ENCODE results near the gene ABCA13. TPM values are rescaled to one million over a fixed set of nuclear protein-coding genes. Genes with fewer than 3 reads are reported as not detected.

The ABCA13 gene
- total RNA-seq, 1 experiment from 2014 or later: 0.08 TPM

- no peak for DNase-seq (ENCODE audit: low spot score)
Observed at GRCh38 chr7:48511080-48511479, 339.8 kb downstream of the ABCA13 start.

DNA sequence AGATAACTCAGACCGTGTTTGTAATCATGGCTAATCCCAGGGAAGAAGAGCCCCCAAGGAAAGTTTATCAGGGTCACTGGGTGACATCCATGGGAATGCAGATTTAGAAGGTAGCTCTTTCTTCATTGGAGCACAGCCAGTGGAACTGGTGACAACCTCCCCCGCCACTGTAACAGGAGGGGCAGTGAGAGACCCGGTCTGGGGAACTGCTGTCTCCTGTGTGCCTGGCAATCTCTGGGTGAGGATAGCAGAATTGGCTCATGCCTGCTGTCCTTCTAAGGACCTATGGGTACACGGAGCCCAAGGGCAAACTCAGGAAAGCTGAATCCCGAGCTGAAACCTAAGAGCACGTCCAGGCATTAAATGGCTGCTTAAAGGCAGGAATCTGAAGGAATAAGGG, 341.6 kb downstream of the ABCA13 start:
- DNase-seq (ENCODE audit: low spot score): no peak

- no peak for DNase-seq (ENCODE audit: low spot score)
Observed at GRCh38 chr7:48515171-48515570, 343.9 kb downstream of the ABCA13 start.

DNA sequence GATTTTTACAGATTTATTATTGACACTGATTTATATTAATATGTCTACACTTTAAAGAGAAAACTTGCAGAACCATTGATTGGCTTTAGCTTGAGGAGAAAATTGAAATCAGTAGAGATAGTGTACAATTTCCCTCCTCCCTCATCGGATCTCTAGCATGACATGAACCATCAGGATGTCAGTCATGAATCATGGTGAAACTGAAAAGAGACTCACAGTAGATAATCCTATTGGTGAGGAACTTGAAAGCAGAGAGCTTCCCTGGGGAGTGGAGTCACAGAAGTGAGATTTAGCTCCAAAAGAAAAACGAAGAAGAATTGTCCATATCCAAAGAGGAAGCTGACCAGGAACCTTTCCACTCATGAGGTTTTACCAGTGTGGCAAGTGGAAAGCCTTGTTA, 346.8 kb downstream of the ABCA13 start:
- DNase-seq (ENCODE audit: low spot score): no peak

DNA sequence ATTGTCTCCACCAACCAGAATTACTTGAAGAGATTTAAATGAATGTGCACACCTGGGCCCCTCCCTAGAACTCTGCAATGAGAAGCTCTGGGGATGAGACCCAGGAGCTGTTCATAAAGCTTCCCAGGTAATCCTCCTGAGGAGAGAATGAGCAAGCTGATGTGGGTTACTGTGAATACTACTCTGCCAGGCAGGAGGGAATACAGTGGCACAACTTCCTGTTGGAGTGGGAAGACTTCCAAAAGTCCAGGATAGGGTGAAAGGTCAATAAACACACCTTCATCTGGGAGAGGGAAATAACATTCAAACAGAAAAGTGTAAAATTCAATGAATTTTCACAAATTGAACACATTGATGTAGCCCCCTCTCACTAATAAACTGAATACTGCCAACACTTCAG, 351.4 kb downstream of the ABCA13 start:
- DNase-seq (ENCODE audit: low spot score): no peak

DNA sequence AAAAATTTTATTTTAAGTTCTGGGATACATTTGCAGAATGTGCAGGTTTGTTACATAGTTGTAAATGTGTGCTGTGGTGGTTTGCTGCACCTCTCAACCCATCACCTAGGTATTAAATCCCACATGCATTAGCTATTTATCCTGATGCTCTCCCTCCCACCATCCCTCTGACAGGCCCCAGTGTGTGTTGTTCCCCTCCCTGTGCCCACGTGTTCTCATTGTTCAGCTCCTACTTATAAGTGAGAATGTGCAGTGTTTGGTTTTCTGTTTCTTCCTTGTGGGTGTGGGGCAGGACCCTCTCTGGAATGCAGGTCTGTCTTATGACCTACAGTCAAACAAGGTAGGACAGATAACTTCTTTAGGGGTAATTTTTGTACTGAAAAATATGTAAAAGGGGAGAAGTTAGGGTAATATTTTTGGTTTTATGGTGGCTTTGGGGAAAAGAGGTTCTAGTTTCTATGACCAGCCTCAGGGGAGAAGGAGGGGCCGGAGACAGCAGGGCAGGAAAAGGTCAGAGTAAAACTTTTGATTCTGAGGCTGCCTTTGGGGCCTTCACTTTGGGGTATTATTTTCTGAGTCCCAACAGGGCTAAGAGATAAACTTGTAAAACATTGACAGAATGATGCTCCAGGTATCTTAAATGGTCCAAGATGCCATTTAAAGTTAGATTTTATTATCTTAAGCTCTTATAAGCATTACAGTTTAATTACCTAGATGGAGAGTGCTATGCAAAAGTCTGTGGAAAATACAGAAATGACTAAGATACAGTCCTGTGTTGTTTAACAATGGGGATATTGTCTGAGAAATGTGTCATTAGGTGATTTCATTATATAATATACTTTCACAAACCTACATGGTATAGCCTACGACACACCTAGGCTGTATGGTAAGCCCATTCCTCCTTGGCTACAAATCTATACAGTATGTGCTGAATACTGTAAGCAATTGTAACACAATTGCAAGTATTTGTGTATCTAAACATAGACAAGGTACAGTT, 354.8 kb downstream of the ABCA13 start:
- no peak for DNase-seq (ENCODE audit: low spot score)

- peak; percentile 27 for DNase-seq (ENCODE audit: low spot score)
Observed at GRCh38 chr7:48528646-48529045, 357.4 kb downstream of the ABCA13 start.

GRCh38 chr7:48537561-48537960, 366.3 kb downstream of the ABCA13 start:
- no peak for DNase-seq (ENCODE audit: low spot score)

- DNase-seq (ENCODE audit: low spot score): no peak
Observed at GRCh38 chr7:48540746-48541145, 369.5 kb downstream of the ABCA13 start.

GRCh38 chr7:48548667-48549066, 377.4 kb downstream of the ABCA13 start:
- no peak for DNase-seq (ENCODE audit: low spot score)

DNA sequence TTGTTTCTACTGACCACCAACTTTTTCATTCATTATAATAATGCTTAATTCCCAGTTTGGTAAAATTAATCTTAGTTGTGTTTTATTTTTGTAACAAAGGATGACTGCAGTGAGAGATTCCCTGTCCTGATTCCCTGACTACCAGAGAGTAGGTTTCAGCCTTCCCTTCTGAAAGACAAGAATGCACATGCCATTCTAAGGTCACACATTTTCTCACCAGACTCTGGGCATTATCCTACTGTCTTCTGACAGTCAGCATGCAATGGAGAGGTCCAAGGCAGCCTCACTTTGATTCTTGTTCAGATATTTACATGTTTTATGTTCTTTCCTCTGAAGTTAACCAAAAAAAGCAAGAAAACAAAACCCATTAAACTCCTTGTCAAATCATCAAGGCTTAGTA, 380.4 kb downstream of the ABCA13 start:
- DNase-seq (ENCODE audit: low spot score): no peak

DNA sequence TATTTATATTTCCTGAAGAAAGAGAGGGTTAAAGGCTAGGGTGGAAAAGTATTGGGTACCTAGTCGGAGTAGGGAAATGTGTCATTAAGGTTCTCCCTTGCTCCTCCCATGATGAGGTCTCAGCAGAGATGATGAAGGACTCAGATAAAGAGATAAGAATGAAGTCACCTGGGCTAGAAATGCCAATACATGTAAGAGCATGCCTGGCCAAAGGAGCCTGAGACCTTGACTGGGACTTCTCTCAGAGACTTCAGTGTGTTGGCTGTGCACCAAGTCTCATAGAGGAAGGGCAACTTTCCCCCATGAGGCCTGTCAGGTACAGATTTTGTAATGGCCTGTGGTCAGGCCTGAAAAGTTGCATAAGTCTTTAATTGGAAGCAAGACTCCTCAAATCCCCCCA, 392.1 kb downstream of the ABCA13 start:
- no peak for DNase-seq (ENCODE audit: low spot score)

DNA sequence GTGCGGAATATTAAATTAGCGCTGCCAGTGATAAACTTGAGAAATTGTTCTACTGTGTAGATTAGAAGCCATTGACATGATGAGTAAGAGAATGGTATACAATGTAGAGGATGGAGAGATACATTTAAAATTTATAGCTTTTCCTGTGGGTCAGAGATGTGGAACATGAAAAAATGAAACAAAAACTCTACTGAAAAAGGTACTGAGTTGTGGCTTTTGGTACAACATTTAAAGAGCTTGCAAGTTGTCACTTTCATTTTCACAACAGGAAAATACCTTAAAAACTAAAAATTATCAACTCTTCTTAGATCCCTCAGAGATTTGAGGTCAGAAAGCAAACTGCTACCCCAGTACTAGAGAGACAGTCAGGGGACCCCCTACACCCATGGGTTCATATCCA, 404.3 kb downstream of the ABCA13 start:
- DNase-seq (ENCODE audit: low spot score): no peak

- DNase-seq (ENCODE audit: low spot score): no peak
Observed at GRCh38 chr7:48587475-48587874, 416.2 kb downstream of the ABCA13 start.

GRCh38 chr7:48594349-48594748, 423.1 kb downstream of the ABCA13 start:
- DNase-seq (ENCODE audit: low spot score): no peak

- no peak for DNase-seq (ENCODE audit: low spot score)
Observed at GRCh38 chr7:48595756-48596155, 424.5 kb downstream of the ABCA13 start.

DNA sequence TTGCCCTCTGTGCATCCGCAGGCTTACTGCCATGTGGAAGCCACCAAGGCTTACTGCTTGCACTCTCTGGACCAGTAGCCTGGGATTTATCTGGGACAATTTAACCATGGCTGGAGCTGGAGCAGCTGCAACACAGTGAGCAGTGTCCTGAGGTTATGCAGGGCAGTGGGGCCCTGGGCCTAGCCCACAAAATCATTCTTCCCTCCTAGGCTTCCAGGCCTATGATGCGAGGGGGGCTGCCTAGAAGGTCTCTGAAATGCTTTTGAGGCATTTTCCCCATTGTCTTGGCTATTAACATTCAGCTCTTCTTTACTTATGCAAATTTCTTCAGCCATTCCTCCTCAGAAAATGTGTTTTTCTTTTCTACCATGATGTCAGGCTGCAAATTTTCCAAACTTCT, 439.4 kb downstream of the ABCA13 start:
- DNase-seq (ENCODE audit: low spot score): no peak

GRCh38 chr7:48611993-48612392, 440.7 kb downstream of the ABCA13 start:
- no peak for DNase-seq (ENCODE audit: low spot score)

DNA sequence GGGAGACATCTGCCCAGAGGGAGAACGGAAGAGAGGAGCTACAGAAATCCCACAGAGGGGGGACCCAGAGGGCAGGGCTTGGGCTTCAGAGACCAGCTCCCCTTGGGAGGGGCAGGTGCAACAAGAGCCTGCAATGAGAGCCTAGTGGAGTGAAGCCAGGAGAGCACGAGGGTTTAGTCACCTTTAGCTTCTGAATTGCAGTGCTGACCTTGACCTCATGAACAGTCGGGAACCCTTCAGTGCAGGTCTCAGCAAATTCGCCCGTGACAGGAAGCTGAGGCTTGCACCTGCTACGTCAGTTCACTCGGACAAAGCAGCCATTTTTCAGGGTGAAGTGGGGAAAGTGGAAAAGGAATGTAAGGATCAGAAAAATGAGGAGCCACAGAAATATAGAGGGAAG, 446.2 kb downstream of the ABCA13 start:
- DNase-seq (ENCODE audit: low spot score): no peak

DNA sequence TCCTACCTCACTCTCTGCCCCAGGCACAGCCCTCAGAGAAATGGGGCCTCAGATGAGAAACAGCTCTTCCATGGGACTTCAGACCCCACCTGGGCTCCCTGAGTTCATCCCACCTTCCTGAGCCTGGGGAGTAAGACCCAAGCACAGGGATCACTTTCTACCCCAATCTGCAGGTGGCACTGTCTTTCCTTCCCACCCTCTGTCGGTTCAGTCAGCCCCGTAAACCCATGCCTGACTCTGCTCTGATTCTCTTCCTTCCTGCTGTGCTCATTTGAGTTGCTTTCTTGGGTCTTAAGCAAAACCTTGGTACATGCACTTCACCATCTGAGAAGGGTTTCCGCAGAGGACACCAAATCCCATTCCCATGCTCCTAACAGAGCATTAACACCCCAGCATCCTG, 446.7 kb downstream of the ABCA13 start:
- no peak for DNase-seq (ENCODE audit: low spot score)

GRCh38 chr7:48621076-48621475, 449.8 kb downstream of the ABCA13 start:
- no peak for DNase-seq (ENCODE audit: low spot score)

DNA sequence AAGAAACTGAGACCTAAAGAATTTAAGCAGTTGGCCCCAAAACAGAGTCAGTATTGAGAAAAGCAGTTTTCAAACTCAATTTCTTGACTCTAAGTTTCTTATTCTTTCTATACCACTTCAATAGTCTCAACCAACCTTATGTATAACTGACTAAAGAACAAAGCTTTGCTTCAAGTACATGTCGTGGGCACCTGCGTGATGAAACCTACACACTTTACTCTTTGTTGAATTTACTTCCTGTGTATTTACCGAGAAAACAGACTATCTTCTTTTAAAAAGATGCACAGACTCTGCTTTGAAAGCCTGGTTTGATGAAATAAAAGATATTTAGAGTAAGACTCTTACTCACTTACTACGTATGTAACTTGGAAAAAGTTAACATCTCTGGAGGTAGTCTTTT, 455.9 kb downstream of the ABCA13 start:
- DNase-seq (ENCODE audit: low spot score): no peak

GRCh38 chr7:48628793-48629349, 457.6 kb downstream of the ABCA13 start:
- DNase-seq (ENCODE audit: low spot score): no peak

Data from HT-29 (cell line).